ENCODE measurements around the gene C1QTNF8. TPM values are rescaled to one million over a fixed set of nuclear protein-coding genes. Genes with fewer than 3 reads are reported as not detected.

The C1QTNF8 gene
- total RNA-seq, 4 donors from 2014 or later = not detected

DNA sequence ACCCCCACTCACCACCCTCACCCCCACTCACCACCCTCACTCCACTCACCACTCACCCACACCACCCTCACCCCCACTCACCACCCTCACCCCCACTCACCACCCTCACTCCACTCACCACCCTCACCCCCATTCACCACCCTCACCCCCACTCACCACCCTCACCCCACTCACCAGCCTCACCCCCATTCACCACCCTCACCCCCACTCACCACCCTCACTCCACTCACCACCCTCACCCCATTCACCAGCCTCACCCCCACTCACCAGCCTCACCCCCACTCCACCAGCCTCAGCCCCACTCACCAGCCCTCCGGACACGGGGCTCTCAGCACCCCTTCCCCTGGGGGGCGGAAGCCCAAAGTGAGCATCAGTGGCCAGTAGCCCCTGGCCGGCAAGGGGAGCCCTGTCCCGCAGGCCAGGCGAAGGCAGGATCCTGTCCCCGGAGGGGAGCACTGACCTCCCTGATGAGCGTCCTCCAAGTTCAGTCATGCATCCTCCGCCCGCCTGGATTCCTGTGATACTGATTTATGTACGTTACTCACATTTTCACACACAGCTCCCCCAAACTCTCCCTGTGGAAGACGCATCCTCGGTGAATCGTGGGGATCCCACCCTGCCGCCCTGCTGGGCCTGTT, 18.0 kb upstream of the C1QTNF8 start:
- H3K9me3 ChIP-seq = no peaks in the 10 kb centered on the region
- no peaks in the 10 kb centered on the region for H3K36me3 ChIP-seq
- H3K27ac ChIP-seq = no peak overlapping the region
- H3K4me1 ChIP-seq = no peaks in the 10 kb centered on the region
- TF ChIP-seq POLR2A (IDR thresholded peaks at IDR 0.05) (no peak), CTCF (IDR thresholded peaks at IDR 0.05) (no peak)
- no peaks in the 10 kb centered on the region for H3K27me3 ChIP-seq
- intact Hi-C loops (cut with DNase I; ENCODE audit: low total_unique reads) = no loop called here
- no peak for DNase-seq
- no peak overlapping the region for H3K4me3 ChIP-seq

DNA sequence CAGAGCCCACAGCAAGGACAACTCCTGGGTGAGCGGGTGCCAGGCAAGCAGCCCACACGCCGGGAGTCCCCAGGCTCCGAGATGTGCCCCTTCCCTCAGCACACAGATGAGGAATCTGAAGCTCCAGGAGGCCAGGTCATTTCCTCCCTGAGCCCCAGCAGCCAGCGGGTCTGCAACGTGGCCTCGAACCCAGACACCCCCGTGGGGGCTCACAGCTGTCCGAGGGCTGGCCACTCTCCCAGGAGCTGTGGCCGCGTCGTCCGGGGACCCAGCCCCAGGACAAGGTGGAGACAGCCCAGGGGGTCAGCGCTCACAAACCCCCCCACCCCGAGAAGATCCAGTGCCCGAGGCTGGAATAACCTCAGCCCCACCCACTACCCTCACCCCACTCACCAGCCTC, 17.4 kb upstream of the C1QTNF8 start:
- Histone ChIP-seq H3K4me1 (no peaks in the 10 kb centered on the region), H3K4me3 (no peak overlapping the region), H3K27me3 (peaks cover 0 to 1% of the 10 kb centered on the region in 2 donors), H3K27ac (no peak overlapping the region), H3K36me3 (no peaks in the 10 kb centered on the region), H3K9me3 (no peaks in the 10 kb centered on the region)
- DNase-seq = no peak
- TF ChIP-seq POLR2A (IDR thresholded peaks at IDR 0.05) (no peak), CTCF (IDR thresholded peaks at IDR 0.05) (no peak)
- intact Hi-C loops (cut with DNase I; ENCODE audit: low total_unique reads) = no loop called here

GRCh38 chr16:1112506-1113184, 16.6 kb upstream of the C1QTNF8 start:
- no peak overlapping the region for H3K4me3 ChIP-seq
- H3K4me1 ChIP-seq = no peaks in the 10 kb centered on the region
- DNase-seq = no peak
- peaks cover 4 to 8% of the 10 kb centered on the region in 2 donors for H3K27me3 ChIP-seq
- intact Hi-C loops (cut with DNase I; ENCODE audit: low total_unique reads) = no loop called here
- H3K27ac ChIP-seq = no peak overlapping the region
- H3K36me3 ChIP-seq = no peaks in the 10 kb centered on the region
- no peak for TF ChIP-seq POLR2A (IDR thresholded peaks at IDR 0.05)
- H3K9me3 ChIP-seq = no peaks in the 10 kb centered on the region

DNA sequence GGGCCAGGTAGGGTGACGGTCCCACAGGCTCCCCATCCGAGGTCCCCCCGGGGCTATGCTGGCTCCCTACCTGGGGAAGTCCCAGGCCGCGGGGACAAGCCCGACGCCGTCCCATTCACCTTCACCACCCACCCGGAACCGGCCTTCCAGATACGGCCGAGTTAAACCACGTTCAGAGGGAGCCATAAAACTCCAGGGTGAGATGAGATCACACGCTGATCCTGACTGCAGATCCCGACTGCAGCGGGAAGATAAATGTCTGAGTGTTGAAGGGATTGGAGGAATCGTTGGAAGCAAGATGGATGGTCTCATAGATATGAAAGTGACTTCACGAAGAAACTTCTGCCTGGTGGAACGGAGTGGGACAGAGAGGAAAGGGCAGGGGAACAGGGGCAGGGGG, 13.6 kb upstream of the C1QTNF8 start:
- H3K9me3 ChIP-seq = no peaks in the 10 kb centered on the region
- intact Hi-C loops (cut with DNase I; ENCODE audit: low total_unique reads) = no loop called here
- no peak for TF ChIP-seq CTCF (IDR thresholded peaks at IDR 0.05)
- TF ChIP-seq POLR2A (IDR thresholded peaks at IDR 0.05) = no peak
- no peaks in the 10 kb centered on the region for H3K36me3 ChIP-seq
- no peak overlapping the region for H3K27ac ChIP-seq
- no peak for DNase-seq
- no peaks in the 10 kb centered on the region for H3K4me1 ChIP-seq
- H3K27me3 ChIP-seq = peaks cover 7 to 8% of the 10 kb centered on the region in 2 donors
- no peak overlapping the region for H3K4me3 ChIP-seq

DNA sequence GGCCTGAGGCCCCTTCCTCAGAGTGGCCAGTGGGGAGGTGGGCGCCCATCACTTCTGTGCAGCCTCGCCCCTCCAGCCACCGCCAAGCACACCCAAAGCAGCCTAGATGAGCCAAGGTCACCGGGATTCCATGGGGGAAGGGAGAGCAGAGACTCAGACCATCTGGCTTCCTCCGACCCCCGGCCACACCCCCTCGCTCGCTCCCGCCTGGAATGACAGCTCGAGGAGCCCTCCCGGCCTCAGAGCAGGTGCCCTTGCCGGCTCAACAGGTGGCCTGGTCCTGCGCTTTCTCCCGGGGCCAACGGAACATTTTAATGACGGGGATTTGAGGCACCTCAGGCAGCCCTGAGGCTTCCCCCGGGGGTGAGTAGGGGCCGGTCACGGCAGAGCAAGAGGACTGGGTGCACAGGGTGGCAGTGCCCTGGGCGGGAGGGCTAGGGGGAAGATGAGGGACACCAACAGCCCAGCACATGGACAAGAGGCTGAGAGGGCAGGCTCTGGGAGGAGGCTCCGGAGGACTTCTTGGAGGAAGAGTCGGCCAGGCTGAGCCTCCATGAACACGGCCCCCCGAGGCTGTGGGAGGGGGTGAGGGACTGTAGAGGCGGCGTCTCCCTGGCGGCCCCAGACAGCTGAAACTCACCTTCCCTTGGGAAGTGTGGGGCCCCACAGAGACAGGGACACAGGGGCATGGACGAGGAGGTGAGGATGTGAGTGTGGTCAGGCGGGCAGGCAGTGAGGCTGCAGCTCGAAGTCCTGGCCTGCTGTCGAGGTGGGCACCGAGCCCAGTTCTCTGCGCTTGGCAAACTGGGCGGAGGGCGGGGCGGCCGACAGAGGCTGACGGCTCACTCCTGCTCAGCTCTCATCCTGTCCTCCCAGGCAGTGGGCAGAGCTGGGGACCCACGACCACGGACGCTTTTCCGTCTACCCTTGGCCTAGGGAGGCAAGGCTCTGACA, 12.5 kb upstream of the C1QTNF8 start:
- Histone ChIP-seq H3K27me3 (peaks cover 7 to 8% of the 10 kb centered on the region in 2 donors), H3K9me3 (no peaks in the 10 kb centered on the region), H3K27ac (no peak overlapping the region), H3K36me3 (no peaks in the 10 kb centered on the region), H3K4me1 (no peaks in the 10 kb centered on the region), H3K4me3 (no peak overlapping the region)
- intact Hi-C loops (cut with DNase I; ENCODE audit: low total_unique reads) = no loop called here
- TF ChIP-seq CTCF (IDR thresholded peaks at IDR 0.05) (no peak), POLR2A (IDR thresholded peaks at IDR 0.05) (no peak)
- DNase-seq = peak; percentile 55 to 74
